ENCODE results near the gene MYLK2.

- TF ChIP-seq, protein P1, sequence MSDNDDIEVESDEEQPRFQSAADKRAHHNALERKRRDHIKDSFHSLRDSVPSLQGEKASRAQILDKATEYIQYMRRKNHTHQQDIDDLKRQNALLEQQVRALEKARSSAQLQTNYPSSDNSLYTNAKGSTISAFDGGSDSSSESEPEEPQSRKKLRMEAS (IDR thresholded peaks at IDR 0.05): no peak
- TF ChIP-seq EP300 (IDR thresholded peaks at IDR 0.05; ENCODE audit: borderline replicate concordance): no peak
- TF ChIP-seq YY1 (IDR thresholded peaks at IDR 0.05; ENCODE audit: low read depth): no peak
- TF ChIP-seq CEBPB (IDR thresholded peaks at IDR 0.05): no peak
- no peak for TF ChIP-seq NFIC (IDR thresholded peaks at IDR 0.05)
- no peak for TF ChIP-seq TAF1 (IDR thresholded peaks at IDR 0.05; ENCODE audit: low read depth)
- TF ChIP-seq, protein P2, sequence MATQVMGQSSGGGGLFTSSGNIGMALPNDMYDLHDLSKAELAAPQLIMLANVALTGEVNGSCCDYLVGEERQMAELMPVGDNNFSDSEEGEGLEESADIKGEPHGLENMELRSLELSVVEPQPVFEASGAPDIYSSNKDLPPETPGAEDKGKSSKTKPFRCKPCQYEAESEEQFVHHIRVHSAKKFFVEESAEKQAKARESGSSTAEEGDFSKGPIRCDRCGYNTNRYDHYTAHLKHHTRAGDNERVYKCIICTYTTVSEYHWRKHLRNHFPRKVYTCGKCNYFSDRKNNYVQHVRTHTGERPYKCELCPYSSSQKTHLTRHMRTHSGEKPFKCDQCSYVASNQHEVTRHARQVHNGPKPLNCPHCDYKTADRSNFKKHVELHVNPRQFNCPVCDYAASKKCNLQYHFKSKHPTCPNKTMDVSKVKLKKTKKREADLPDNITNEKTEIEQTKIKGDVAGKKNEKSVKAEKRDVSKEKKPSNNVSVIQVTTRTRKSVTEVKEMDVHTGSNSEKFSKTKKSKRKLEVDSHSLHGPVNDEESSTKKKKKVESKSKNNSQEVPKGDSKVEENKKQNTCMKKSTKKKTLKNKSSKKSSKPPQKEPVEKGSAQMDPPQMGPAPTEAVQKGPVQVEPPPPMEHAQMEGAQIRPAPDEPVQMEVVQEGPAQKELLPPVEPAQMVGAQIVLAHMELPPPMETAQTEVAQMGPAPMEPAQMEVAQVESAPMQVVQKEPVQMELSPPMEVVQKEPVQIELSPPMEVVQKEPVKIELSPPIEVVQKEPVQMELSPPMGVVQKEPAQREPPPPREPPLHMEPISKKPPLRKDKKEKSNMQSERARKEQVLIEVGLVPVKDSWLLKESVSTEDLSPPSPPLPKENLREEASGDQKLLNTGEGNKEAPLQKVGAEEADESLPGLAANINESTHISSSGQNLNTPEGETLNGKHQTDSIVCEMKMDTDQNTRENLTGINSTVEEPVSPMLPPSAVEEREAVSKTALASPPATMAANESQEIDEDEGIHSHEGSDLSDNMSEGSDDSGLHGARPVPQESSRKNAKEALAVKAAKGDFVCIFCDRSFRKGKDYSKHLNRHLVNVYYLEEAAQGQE (IDR thresholded peaks at IDR 0.05; ENCODE audit: low read depth): no peak
- no peak for TF ChIP-seq CREB1 (IDR thresholded peaks at IDR 0.05; ENCODE audit: low read depth)
- no peak for TF ChIP-seq RAD21 (IDR thresholded peaks at IDR 0.05; ENCODE audit: low read depth)
- TF ChIP-seq TEAD4 (IDR thresholded peaks at IDR 0.05): no peak
- no peak for TF ChIP-seq TCF12 (IDR thresholded peaks at IDR 0.05; ENCODE audit: low read depth)
Observed at GRCh38 chr20:31846793-31847138, 27.6 kb downstream of the MYLK2 start.

Measured in Ishikawa (cell line).